DOHH2 (cell line): ENCODE results near the gene TRPM3.

Source experiments
- EZH2phosphoT487 ChIP-seq: fragments of 200-600 bp; sonication (generic); IDR thresholded peaks from 2 replicates; pipeline ENCODE4 v1.6.1; 2017; ENCODE audit warnings: borderline replicate concordance, mild to moderate bottlenecking, antibody characterized with exemption, low read length, moderate library complexity, mixed read lengths
- TF ChIP-seq, protein P1 (sequence below): fragments of 200-600 bp; sonication (generic); IDR thresholded peaks from one replicate; pipeline ENCODE4 v1.5.1; 2014; ENCODE audit warnings: antibody characterized with exemption, mild to moderate bottlenecking, low read depth, low read length; ENCODE audit not compliant: poor library complexity, severe bottlenecking

DNA sequence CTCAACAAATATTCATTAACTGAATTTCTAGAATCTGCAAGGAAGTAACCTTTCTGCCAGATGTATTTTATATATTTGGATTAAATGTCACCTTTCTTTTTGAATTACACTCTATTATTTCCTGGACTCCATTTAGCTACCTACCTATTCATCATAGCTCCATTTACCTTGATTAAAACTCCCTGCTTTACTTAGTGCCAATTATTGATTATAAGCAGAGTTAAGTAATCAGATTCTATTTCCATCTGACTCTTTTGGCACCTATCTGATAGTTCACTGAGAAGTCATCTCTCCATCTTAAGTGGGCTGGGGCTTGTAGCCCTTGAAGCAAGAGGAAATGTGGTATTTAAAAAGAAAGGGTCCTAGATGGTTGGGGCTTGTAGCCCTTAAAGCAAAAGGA lies 88.6 kb downstream of the TRPM3 start:
- TF ChIP-seq, protein P1, sequence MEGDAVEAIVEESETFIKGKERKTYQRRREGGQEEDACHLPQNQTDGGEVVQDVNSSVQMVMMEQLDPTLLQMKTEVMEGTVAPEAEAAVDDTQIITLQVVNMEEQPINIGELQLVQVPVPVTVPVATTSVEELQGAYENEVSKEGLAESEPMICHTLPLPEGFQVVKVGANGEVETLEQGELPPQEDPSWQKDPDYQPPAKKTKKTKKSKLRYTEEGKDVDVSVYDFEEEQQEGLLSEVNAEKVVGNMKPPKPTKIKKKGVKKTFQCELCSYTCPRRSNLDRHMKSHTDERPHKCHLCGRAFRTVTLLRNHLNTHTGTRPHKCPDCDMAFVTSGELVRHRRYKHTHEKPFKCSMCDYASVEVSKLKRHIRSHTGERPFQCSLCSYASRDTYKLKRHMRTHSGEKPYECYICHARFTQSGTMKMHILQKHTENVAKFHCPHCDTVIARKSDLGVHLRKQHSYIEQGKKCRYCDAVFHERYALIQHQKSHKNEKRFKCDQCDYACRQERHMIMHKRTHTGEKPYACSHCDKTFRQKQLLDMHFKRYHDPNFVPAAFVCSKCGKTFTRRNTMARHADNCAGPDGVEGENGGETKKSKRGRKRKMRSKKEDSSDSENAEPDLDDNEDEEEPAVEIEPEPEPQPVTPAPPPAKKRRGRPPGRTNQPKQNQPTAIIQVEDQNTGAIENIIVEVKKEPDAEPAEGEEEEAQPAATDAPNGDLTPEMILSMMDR, result no peak
- TF ChIP-seq EZH2phosphoT487, result no peak
